ENCODE data around the gene TMIGD1. TPM values are rescaled to one million over a fixed set of nuclear protein-coding genes. Genes with fewer than 3 reads are reported as not detected.
A peak's percentile ranks its signal among the peaks of the same experiment; 100 is the strongest.
"Not testable (repeated sequence)": the region's sequence is repeated elsewhere in the genome, so short reads cannot be mapped to it uniquely, and the experiment has no call there.

TMIGD1 gene
- total RNA-seq, 1 experiment from 2014 or later: not detected

GRCh38 chr17:30358055-30358760 lies 24.4 kb upstream of the TMIGD1 start:
- DNase-seq (ENCODE audit: low read depth): no peak

GRCh38 chr17:30357476-30357875 lies 23.6 kb upstream of the TMIGD1 start:
- peak; percentile 21 for DNase-seq (ENCODE audit: low read depth)

DNA sequence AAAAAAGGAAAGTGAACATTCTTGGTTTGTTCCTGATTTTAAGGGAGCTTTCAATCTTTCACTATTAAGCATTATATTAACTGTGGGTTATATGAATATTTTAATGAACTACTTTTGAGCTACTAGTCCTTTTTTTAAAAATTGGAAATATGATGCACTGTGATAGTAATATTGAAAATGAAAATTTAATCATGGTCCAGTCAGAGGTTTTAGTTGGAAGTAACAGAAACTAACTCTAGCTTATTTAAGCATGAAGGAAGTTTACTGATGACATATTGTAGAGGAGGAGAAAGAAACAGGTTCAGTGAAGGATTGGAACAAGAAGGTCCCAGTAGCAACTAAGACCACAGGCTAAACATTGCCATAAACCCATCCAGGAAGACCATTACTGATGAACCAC lies 20.8 kb upstream of the TMIGD1 start:
- DNase-seq (ENCODE audit: low read depth): no peak

- DNase-seq (ENCODE audit: low read depth): peak; percentile 11
Measured at GRCh38 chr17:30352240-30352814, 18.5 kb upstream of the TMIGD1 start.

DNA sequence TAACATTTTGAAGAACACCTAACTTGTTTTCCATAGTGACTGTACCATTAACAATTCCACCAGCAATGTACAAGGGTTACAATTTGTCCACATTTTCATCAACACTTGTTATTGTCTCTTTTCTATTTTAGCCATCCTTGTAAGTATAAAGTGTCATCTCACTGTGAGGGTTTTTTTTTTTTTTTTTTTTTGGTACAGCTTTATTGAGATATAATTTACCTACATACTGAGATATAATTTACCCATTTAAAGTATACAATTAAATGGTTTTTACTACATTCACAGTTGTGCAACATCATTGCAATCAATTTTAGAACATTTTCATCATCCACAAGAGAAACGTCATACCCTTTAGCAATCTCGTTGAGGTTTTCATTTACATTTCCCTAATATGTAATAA lies 17.9 kb upstream of the TMIGD1 start:
- DNase-seq (ENCODE audit: low read depth): no peak

DNA sequence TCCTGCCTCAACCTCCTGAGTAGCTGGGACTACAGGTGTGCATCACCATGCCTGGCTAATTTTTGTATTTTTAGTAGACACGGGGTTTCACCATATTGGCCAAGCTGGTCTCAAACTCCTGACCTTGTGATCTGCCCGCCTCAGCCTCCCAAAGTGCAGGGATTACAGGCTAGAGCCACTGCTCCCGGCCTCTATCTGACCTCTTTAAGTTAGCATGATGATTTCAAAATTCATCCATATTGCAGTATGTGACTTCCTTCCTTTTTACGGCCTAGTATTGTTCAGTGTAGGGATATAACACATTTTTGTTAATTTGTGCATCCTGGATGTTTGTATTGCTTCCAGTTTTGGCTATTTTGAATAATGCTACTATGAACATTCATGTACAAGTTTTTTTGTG lies 17.4 kb upstream of the TMIGD1 start:
- DNase-seq (ENCODE audit: low read depth): not testable (repeated sequence)

DNA sequence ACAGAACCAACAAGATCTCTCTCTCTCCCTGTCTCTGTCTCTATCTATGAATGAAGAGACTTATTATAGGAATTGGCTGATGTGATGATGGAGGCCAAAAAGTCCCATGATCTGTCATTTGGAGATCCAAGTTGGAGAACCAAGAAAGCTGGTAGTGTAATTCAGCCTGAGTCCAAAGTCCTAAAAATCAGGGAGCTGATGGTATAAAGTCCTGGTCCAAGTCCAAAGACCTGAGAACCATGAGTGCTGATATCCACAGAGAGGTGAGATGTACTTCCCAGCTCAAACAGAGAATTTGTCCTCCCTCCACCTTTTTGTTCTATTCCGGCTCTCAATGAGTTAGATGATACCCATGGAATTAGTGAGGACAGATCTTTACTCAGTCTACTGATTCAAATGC lies 15.4 kb upstream of the TMIGD1 start:
- no peak for DNase-seq (ENCODE audit: low read depth)

- no peak for DNase-seq (ENCODE audit: low read depth)
Measured at GRCh38 chr17:30347488-30347887, 13.6 kb upstream of the TMIGD1 start.

- DNase-seq (ENCODE audit: low read depth): no peak
Measured at GRCh38 chr17:30346221-30346795, 12.5 kb upstream of the TMIGD1 start.

GRCh38 chr17:30345527-30346075 lies 11.7 kb upstream of the TMIGD1 start:
- DNase-seq (ENCODE audit: low read depth): peak; percentile 18

- no peak for DNase-seq (ENCODE audit: low read depth)
Measured at GRCh38 chr17:30345089-30345433, 11.2 kb upstream of the TMIGD1 start.

DNA sequence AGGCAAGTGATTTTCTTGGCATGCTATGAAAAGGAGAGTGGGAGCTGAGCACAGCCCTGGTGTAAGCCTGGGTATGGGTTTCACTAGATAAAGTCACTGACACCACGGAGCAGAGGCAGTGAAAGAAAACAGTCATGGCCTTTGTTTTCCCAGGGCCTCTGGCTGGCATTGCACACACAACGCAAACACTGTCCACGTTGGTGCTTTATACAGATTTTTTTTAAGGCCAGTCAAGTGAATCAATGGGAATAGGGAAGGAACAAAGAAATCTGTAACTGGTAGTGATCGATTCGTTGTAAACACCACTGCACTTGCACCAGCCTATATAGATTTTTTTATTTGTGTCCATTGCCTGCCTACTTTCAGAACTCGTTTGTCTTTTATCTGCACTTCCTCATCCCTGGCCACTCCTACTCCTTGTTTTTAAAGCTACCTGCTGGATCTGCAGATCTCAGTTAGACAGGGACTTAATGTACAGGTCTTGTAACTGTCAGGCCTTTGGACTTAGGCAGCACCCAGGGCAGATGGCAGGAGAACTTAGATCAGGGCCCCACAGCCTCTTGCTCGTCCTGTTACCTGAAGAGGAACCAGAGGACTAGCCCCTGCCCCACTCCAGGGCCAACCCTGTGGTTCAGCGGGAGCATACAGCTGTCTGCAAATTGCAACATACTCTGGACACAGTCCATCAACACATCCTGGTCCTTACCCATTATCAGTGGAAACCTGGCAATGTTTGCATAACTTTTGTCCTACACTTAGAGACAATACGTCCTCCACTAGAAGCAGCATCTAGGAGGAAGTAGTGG lies 10.6 kb upstream of the TMIGD1 start:
- DNase-seq (ENCODE audit: low read depth): peak; percentile 23

DNA sequence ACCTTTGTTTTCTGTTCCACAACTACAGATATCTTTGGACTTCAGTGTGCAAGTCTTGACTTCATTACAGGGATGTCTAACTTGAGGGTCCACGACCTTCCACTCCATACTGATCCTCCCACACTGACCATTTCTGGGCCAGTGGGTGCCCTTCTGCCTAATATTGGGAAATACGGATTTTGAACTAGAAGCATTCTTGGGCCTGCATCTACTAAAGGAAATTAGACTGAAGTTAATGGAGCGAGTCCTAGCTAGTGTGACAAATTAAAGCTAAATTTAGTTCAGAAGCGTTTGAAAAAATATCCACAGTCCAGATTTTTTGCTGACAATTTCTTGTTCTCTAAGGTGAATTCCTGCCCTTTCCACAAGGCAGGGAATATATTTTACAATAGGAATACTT lies 9.9 kb upstream of the TMIGD1 start:
- DNase-seq (ENCODE audit: low read depth): no peak

DNA sequence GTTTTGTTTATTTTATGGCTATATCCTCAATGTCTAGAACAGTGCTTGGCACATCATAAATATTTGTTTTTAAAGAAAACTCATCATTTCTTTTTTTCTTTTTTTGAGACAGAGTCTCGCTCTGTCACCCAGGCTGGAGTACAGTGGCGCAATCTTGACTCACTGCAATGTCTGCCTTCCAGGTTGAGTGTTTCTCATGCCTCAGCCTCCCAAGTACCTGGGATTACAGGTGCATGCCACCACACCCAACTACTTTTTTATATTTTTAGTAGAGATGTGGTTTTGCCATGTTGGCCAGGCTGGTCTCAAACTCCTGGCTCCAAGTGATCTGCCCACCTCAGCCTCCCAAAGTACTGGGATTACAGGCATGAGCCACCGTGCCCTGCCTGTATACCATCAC lies 9.4 kb upstream of the TMIGD1 start:
- DNase-seq (ENCODE audit: low read depth): not testable (repeated sequence)

- DNase-seq (ENCODE audit: low read depth): no peak
Measured at GRCh38 chr17:30341703-30342249, 7.9 kb upstream of the TMIGD1 start.

DNA sequence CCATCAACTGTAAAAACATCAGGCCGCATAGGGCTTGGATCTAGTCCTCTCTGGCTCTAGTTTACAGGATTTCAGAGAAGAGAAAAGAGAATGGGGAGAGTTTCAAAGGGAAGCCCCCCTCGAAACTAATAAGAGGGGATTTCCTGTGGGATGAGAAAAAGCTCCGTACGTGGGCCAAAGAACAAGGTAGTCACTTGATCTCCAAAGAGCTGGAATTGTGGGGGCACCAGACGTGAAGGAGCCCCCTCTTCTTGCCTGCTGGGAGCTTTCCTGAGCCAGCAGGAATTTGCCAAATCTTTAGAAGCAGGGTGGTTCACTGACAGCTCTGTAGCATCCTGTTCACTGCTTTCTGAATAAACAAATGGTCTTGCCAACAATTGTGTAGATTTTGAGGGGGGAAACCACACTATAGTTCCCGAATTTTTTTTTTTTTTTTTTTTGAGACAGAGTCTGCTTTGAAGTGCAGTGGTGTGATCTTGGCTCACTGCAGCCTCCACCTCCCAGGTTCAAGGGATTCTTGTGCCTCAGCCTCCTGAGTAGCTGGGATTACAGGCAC lies 7.0 kb upstream of the TMIGD1 start:
- DNase-seq (ENCODE audit: low read depth): peak; percentile 10

DNA sequence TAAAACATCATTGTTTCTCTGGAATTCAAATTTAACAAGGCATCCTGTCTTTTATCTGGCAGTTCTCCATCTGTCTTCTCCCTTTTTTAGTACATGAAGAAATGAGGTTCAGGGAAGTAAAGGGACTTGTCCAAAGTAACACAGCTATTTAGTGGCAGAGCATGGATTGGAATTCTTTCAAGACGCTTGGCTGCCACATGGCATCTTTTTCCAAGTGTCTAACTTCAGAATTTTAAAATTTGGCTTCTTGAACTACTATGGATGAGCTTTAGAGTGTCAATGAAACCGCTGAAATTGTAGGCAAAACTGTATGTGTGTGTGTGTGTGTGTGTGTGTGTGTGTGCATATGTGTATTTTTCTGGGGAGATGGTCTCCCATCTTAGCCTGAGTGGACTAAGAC lies 5.2 kb upstream of the TMIGD1 start:
- no peak for DNase-seq (ENCODE audit: low read depth)

DNA sequence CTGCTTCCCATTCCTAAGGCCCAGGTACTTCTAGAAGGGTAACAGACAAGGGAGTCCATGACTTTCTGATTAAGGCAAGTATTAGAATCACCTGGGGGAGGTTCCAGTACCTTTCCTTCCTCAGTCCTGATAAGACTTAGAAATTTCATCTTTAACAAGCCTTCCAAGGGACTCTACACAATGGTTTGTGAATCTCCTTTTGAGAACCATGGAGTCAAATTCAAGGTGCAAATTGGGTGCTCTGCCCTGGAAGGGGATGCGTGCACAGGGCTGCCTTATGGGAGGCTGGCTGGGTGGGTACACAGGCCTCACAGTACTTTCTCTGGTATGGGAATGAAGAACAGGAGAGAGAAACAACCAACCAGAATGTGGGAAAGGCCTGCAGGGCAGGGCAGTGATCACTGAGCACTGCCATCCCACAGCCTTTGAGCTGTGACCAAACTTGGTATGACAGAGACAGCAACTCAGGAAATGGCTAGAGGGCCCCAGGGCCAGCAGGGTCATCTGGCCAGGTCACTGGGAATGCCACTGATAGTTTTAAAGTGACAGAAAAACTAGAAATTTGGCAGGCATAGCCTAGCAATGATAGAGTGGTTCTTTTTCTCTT lies 3.6 kb upstream of the TMIGD1 start:
- DNase-seq (ENCODE audit: low read depth): peak; percentile 53

- DNase-seq (ENCODE audit: low read depth): peak; percentile 69
Measured at GRCh38 chr17:30336369-30337171, 2.7 kb upstream of the TMIGD1 start.

DNA sequence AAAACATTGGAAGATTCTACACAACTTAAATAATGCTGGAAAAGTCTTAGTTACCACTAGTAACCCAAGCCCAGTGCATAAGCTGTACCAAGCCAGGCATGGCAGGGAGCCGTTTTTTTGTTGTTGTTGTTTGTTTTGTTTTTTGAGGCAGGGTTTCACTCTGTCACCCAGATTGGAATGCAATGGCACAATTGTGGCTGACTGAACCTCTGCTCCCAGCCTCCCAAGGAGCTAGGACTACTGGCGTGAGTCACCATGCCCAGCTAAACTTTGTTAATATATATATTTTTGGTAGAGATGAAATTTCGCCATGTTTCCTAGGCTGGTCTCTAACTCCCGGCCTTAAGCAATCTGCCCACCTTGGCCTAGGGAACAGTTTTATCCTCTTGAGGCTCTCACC lies 564 bp upstream of the TMIGD1 start:
- DNase-seq (ENCODE audit: low read depth): peak; percentile 73
